ENCODE results near the gene B3GNT3. TPM values are rescaled to one million over a fixed set of nuclear protein-coding genes. Genes with fewer than 3 reads are reported as not detected.

Gene B3GNT3
- total RNA-seq, 1 donor from 2014 or later: not detected

- no peak overlapping the region for H3K4me3 Mint-ChIP-seq (ENCODE audit: unreplicated experiment)
- no peak for DNase-seq (ENCODE audit: extremely low spot score, unreplicated experiment)
These were observed 37.7 kb downstream of the B3GNT3 start for GRCh38 chr19:17832443-17833208.

GRCh38 chr19:17834350-17835181 is 39.6 kb downstream of the B3GNT3 start:
- TF ChIP-seq, protein P1, sequence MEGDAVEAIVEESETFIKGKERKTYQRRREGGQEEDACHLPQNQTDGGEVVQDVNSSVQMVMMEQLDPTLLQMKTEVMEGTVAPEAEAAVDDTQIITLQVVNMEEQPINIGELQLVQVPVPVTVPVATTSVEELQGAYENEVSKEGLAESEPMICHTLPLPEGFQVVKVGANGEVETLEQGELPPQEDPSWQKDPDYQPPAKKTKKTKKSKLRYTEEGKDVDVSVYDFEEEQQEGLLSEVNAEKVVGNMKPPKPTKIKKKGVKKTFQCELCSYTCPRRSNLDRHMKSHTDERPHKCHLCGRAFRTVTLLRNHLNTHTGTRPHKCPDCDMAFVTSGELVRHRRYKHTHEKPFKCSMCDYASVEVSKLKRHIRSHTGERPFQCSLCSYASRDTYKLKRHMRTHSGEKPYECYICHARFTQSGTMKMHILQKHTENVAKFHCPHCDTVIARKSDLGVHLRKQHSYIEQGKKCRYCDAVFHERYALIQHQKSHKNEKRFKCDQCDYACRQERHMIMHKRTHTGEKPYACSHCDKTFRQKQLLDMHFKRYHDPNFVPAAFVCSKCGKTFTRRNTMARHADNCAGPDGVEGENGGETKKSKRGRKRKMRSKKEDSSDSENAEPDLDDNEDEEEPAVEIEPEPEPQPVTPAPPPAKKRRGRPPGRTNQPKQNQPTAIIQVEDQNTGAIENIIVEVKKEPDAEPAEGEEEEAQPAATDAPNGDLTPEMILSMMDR (IDR thresholded peaks at IDR 0.05): no peak
- DNase-seq (ENCODE audit: extremely low spot score, unreplicated experiment): no peak
- Mint-ChIP-seq H3K4me3 (ENCODE audit: unreplicated experiment) (no peak overlapping the region), H3K27ac (ENCODE audit: unreplicated experiment) (no peak overlapping the region), H3K27me3 (ENCODE audit: unreplicated experiment) (peaks cover 14% of the 10 kb centered on the region), H3K9me3 (ENCODE audit: unreplicated experiment) (no peaks in the 10 kb centered on the region), H3K36me3 (ENCODE audit: unreplicated experiment) (no peaks in the 10 kb centered on the region), H3K4me1 (ENCODE audit: unreplicated experiment) (peaks cover 10% of the 10 kb centered on the region)

More at GRCh38 chr19:17832443-17833208, 37.7 kb downstream of the B3GNT3 start:
- H3K9me3 Mint-ChIP-seq (ENCODE audit: unreplicated experiment): no peaks in the 10 kb centered on the region
- no peak overlapping the region for H3K27ac Mint-ChIP-seq (ENCODE audit: unreplicated experiment)
- TF ChIP-seq, protein P1 (IDR thresholded peaks at IDR 0.05): no peak
- H3K27me3 Mint-ChIP-seq (ENCODE audit: unreplicated experiment): peaks cover 12% of the 10 kb centered on the region
- peaks cover 10% of the 10 kb centered on the region for H3K4me1 Mint-ChIP-seq (ENCODE audit: unreplicated experiment)
- no peaks in the 10 kb centered on the region for H3K36me3 Mint-ChIP-seq (ENCODE audit: unreplicated experiment)

DNA sequence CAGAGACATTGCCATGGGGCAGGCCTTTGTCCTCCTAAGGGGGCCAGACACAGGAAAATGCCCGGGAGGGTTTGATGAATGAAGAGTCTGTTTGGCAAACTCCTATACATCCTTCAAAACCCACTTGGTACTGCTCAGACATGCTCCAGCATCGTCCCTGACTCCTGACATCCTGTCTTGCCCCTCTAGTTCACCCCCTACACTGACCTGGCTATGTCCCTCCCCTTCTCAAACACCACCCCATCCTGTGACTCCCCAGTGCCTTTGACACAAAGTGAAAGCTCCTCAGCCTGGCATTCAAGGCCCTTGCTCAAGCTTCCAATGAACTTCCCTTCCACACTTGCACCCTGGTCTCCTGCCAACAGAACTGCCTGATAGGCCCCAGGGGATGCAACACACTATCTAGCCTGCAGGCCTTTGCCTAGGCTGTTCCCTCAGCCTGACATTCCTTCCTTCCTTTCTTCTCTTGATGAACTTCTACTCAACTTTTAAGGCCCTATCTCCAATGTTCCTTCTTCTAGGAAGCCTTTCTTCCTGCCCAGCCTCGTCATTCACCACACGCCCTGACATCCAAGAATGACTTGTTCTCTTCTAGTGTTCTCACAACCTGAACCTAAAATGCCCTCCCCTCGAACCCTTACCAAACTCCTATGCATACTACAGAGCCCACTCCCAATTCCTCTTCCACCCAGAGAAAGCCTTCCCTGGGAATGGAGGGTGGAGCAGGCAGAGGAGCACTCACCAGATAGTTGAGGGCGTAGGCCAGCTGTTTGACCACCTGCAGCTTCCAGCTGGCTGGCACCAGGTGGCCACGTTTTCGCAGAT is 40.5 kb downstream of the B3GNT3 start:
- Mint-ChIP-seq H3K36me3 (ENCODE audit: unreplicated experiment) (no peaks in the 10 kb centered on the region), H3K4me3 (ENCODE audit: unreplicated experiment) (no peak overlapping the region), H3K4me1 (ENCODE audit: unreplicated experiment) (peaks cover 8% of the 10 kb centered on the region), H3K9me3 (ENCODE audit: unreplicated experiment) (no peaks in the 10 kb centered on the region), H3K27me3 (ENCODE audit: unreplicated experiment) (peaks cover 16% of the 10 kb centered on the region), H3K27ac (ENCODE audit: unreplicated experiment) (no peak overlapping the region)
- DNase-seq (ENCODE audit: extremely low spot score, unreplicated experiment): no peak
- TF ChIP-seq, protein P1 (IDR thresholded peaks at IDR 0.05): no peak

DNA sequence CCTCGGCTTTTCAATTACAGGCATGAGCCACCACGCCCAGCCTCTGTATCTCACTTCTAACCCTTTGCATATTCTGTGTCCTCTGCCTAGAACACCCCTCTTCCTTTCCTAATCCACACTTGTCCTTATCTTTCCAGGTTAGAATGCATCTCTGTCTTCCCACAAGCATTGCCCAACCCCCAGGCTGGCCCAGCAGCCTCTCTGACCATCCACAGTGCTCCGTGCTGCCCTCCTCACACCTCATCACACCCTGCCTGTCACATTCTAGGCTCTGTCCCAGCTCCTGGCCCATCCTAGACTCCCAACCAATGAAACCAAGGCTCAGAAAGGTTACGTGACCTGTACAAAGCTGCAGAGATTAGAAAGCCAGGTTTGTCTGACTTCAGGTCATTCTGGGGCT is 41.6 kb downstream of the B3GNT3 start:
- Mint-ChIP-seq H3K4me1 (ENCODE audit: unreplicated experiment) (peaks cover 12% of the 10 kb centered on the region), H3K27me3 (ENCODE audit: unreplicated experiment) (peaks cover 14% of the 10 kb centered on the region), H3K9me3 (ENCODE audit: unreplicated experiment) (no peaks in the 10 kb centered on the region), H3K36me3 (ENCODE audit: unreplicated experiment) (no peaks in the 10 kb centered on the region), H3K4me3 (ENCODE audit: unreplicated experiment) (no peak overlapping the region), H3K27ac (ENCODE audit: unreplicated experiment) (no peak overlapping the region)
- TF ChIP-seq, protein P1 (IDR thresholded peaks at IDR 0.05): no peak
- no peak for DNase-seq (ENCODE audit: extremely low spot score, unreplicated experiment)

Measured in osteocyte (in vitro differentiated cells).